ENCODE measurements around the gene CHRNA5. TPM values are rescaled to one million over a fixed set of nuclear protein-coding genes. Genes with fewer than 3 reads are reported as not detected.
A peak's percentile ranks its signal among the peaks of the same experiment; 100 is the strongest.

The CHRNA5 gene
- total and polyA plus RNA-seq, 7 donors = 0.92 to 3.8 (median 1.8) TPM

DNA sequence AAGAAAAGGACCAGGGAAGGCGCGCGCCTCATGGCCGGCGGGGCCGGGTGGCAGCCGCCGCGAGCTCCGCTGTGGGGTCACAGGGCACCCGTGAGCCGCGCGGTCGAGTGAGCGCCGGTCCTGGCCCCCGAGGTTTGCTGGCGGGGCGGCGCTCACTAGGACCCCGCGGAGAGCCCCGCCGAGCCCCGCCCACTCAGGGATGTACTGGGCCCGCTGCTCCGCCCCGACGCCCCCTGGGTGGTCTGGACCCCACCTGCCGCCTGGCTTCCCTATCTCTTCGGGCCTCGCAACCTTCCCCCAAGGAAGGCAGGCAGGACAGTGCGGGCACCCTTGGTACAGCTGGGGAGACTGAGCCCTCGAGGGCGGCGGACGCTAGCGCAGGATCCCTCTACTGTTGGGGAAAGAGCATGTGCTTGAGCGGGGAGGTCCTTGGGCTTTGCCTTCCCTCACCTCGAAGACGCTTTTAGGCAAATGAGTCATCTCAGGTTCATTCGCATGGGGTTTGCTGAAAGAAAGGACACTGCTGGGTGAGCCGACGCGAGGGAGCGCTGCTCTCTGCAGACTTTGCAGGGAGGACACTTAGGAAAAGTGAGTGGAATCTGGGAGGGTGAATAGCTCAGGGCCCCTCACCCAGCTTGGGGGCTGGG is 75.9 kb downstream of the CHRNA5 start, which contains the start of gene CHRNB4:
TSS of gene CHRNB4 (minus strand) at position 109 of the 647 bp plus-strand sequence. CDS start at position 32, 77 bp downstream.
- intact Hi-C loops (cut with DNase I) = loop anchor here (5.0 kb wide), 1 partner anchor 111 kb away; no protein-coding TSS in a partner anchor
- H3K27ac ChIP-seq = no peak within 1 kb of the TSS
- peak within 1 kb of the TSS; percentile 31 to 62 (median 50) for H3K4me3 ChIP-seq
- H3K27me3 ChIP-seq = peaks cover 0 to 4% (median 0%) of the 10 kb centered on the region in 3 donors
- peaks cover 0 to 22% (median 13%) of the 10 kb centered on the region in 4 donors for H3K4me1 ChIP-seq
- WGBS, 2 donors = 12 to 14% methylated on average over 47 of the region's 47 CpGs
- H3K9me3 ChIP-seq = no peaks in the 10 kb centered on the region
- DNase-seq = no peak
- TF ChIP-seq POLR2AphosphoS5 (IDR thresholded peaks at IDR 0.05) (no peak), EP300 (IDR thresholded peaks at IDR 0.05) (no peak), POLR2A (IDR thresholded peaks at IDR 0.05) (no peak)
- TF ChIP-seq, protein P1, sequence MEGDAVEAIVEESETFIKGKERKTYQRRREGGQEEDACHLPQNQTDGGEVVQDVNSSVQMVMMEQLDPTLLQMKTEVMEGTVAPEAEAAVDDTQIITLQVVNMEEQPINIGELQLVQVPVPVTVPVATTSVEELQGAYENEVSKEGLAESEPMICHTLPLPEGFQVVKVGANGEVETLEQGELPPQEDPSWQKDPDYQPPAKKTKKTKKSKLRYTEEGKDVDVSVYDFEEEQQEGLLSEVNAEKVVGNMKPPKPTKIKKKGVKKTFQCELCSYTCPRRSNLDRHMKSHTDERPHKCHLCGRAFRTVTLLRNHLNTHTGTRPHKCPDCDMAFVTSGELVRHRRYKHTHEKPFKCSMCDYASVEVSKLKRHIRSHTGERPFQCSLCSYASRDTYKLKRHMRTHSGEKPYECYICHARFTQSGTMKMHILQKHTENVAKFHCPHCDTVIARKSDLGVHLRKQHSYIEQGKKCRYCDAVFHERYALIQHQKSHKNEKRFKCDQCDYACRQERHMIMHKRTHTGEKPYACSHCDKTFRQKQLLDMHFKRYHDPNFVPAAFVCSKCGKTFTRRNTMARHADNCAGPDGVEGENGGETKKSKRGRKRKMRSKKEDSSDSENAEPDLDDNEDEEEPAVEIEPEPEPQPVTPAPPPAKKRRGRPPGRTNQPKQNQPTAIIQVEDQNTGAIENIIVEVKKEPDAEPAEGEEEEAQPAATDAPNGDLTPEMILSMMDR (IDR thresholded peaks at IDR 0.05) = no peak
- H3K36me3 ChIP-seq = no peaks in the 10 kb centered on the region

DNA sequence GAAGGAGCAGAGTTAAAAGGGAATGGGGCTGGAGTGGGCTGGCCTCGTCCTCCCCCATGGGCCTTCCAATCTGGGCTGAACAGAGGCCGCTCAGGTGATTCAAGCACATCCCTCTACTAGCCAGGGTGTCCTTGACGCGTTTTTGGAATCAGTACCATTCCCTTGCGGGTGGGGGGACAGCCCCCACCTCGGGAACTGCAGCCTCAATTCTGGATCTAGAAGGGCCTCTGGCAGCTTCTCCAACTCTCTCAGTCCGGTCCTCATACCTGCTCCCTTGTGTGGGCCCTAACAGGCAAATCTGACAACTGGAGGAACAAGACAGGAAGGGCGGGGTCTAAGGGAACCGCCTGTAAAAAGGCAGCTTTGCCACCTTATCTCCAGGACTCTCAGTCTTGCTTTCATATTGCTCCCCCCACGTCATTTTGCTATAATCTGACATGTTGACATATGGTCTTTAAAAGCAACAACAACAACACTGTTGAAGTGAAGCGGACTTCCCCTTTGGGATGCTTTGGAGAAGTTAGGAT is 76.5 kb downstream of the CHRNA5 start:
- Histone ChIP-seq H3K27ac (no peak overlapping the region), H3K36me3 (no peaks in the 10 kb centered on the region), H3K9me3 (no peaks in the 10 kb centered on the region), H3K27me3 (peaks cover 0 to 4% (median 0%) of the 10 kb centered on the region in 3 donors), H3K4me3 (no peak overlapping the region), H3K4me1 (peaks cover 0 to 22% (median 13%) of the 10 kb centered on the region in 4 donors)
- TF ChIP-seq, protein P1 (IDR thresholded peaks at IDR 0.05) = no peak
- TF ChIP-seq EP300 (IDR thresholded peaks at IDR 0.05) (no peak), POLR2AphosphoS5 (IDR thresholded peaks at IDR 0.05) (no peak), POLR2A (IDR thresholded peaks at IDR 0.05) (no peak)
- intact Hi-C loops (cut with DNase I) = loop anchor here (5.0 kb wide), 1 partner anchor 110 kb away; no protein-coding TSS in a partner anchor
- WGBS, 2 donors = 51 to 71% methylated on average over 11 of the region's 11 CpGs
- no peak for DNase-seq

DNA sequence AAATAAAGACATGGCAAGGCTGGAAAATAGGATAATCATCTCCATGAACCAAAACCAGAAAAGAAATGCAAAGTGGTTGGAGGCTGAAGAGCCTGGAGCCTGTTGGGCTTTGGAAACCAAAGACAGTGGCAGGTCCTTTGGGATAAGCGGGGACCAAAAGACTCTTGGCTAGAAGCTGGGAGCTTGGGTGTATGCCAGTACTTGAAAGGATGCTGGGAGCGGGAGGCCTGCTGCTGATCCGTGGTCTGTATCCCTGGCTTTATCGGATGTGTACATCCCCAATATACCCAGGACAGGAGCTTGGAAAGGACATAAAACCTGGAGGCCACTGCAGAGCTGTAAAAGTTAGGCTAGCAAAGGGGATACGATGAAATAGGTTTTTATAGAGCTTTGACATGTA is 77.0 kb downstream of the CHRNA5 start:
- Histone ChIP-seq H3K27ac (no peak overlapping the region), H3K36me3 (no peaks in the 10 kb centered on the region), H3K4me1 (peaks cover 0 to 22% (median 13%) of the 10 kb centered on the region in 4 donors), H3K9me3 (no peaks in the 10 kb centered on the region), H3K27me3 (peaks cover 0 to 4% (median 0%) of the 10 kb centered on the region in 3 donors), H3K4me3 (no peak overlapping the region)
- WGBS, 2 donors = 81 to 82% methylated on average over 5 of the region's 5 CpGs
- intact Hi-C loops (cut with DNase I) = loop anchor here (5.0 kb wide), 1 partner anchor 110 kb away; no protein-coding TSS in a partner anchor
- no peak for DNase-seq
- TF ChIP-seq EP300 (IDR thresholded peaks at IDR 0.05) = no peak
- TF ChIP-seq, protein P1 (IDR thresholded peaks at IDR 0.05) = no peak
- no peak for TF ChIP-seq POLR2AphosphoS5 (IDR thresholded peaks at IDR 0.05)
- no peak for TF ChIP-seq POLR2A (IDR thresholded peaks at IDR 0.05)

Small RNA genes lying within 50 kb of the gene (small RNA-seq; reads per million reads assigned to genes)
- gene AC067863.2 = 0 reads per million in 3 donors

Other genes starting within 250 kb of the CHRNA5 start
- gene CRABP1, start 225.2 kb upstream of the CHRNA5 start, total RNA-seq = 1 to 10 TPM; 2.1 to 8.2 (median 5.3) TPM
- 1 to 10 TPM in 1 of 3 donors, not detected in 2; 3.3 TPM for gene CRABP1, start 225.2 kb upstream of the CHRNA5 start, polyA plus RNA-seq
- 10 to 100 TPM; 28.4 to 42.1 (median 34.3) TPM for gene IREB2, start 127.3 kb upstream of the CHRNA5 start, total RNA-seq
- 10 to 100 TPM; 12.6 to 17.9 (median 13.2) TPM for gene IREB2, start 127.3 kb upstream of the CHRNA5 start, polyA plus RNA-seq
- 10 to 100 TPM in 3 of 4 donors, 1 to 10 TPM in 1; 9.1 to 17.8 (median 15.0) TPM for gene HYKK, start 57.9 kb upstream of the CHRNA5 start, total RNA-seq
- 1 to 10 TPM; 4.0 to 7.2 (median 4.9) TPM for gene HYKK, start 57.9 kb upstream of the CHRNA5 start, polyA plus RNA-seq
- gene PSMA4, start 25.1 kb upstream of the CHRNA5 start, total RNA-seq = 100 to 1,000 TPM in 3 of 4 donors, 10 to 100 TPM in 1; 90.8 to 173 (median 157) TPM
- gene PSMA4, start 25.1 kb upstream of the CHRNA5 start, polyA plus RNA-seq = 100 to 1,000 TPM; 249 to 390 (median 269) TPM
- gene CHRNA3, start 55.5 kb downstream of the CHRNA5 start, total RNA-seq = 10 to 100 TPM in 3 of 4 donors, 1 to 10 TPM in 1; 5.4 to 13.8 (median 10.7) TPM
- 1 to 10 TPM in 1 of 3 donors, under 1 TPM in 2; 0.23 to 6.9 (median 0.60) TPM for gene CHRNA3, start 55.5 kb downstream of the CHRNA5 start, polyA plus RNA-seq
- 1 to 10 TPM in 3 of 4 donors, under 1 TPM in 1; 0.33 to 2.5 (median 1.4) TPM for gene CHRNB4, start 75.7 kb downstream of the CHRNA5 start, total RNA-seq
- 1 to 10 TPM in 1 of 3 donors, not detected in 2; 1.1 TPM for gene CHRNB4, start 75.7 kb downstream of the CHRNA5 start, polyA plus RNA-seq
- gene ADAMTS7, start 245.9 kb downstream of the CHRNA5 start, total RNA-seq = 1 to 10 TPM; 1.6 to 8.3 (median 2.2) TPM
- gene ADAMTS7, start 245.9 kb downstream of the CHRNA5 start, polyA plus RNA-seq = 1 to 10 TPM in 1 of 3 donors, under 1 TPM in 1, not detected in 1; 0.23 to 1.9 TPM

Data from sigmoid colon (tissue), 7 donors.